Neural cell (in vitro differentiated cells): ENCODE measurements around the gene PTH1R.

ENCODE experiments used
- EZH2 ChIP-seq: fragments of 200-600, 300-800 bp; shearing (Covaris generic), sonication (generic); IDR thresholded peaks from 2 replicates; pipeline ENCODE4 v1.6.1; 2014; ENCODE audit warnings: antibody characterized with exemption, low read length, borderline replicate concordance, mild to moderate bottlenecking; ENCODE audit not compliant: insufficient read depth, poor library complexity, severe bottlenecking
- REST ChIP-seq: IDR thresholded peaks from 2 replicates; pipeline ENCODE4 v1.6.1; 2012; ENCODE audit warnings: borderline replicate concordance

GRCh38 chr3:46883054-46883829, 5.7 kb downstream of the PTH1R start:
- TF ChIP-seq EZH2 (peak; percentile 58), REST (no peak)
